Measurements from ENCODE around the gene RAPGEF2. TPM values are rescaled to one million over a fixed set of nuclear protein-coding genes. Genes with fewer than 3 reads are reported as not detected.
"Not testable (repeated sequence)": the region's sequence is repeated elsewhere in the genome, so short reads cannot be mapped to it uniquely, and the experiment has no call there.

The RAPGEF2 gene
- polyA plus RNA-seq, 1 donor (not counting 4 experiments of a cell fraction or from before 2014, with no cell fraction given): 23.8 TPM

DNA sequence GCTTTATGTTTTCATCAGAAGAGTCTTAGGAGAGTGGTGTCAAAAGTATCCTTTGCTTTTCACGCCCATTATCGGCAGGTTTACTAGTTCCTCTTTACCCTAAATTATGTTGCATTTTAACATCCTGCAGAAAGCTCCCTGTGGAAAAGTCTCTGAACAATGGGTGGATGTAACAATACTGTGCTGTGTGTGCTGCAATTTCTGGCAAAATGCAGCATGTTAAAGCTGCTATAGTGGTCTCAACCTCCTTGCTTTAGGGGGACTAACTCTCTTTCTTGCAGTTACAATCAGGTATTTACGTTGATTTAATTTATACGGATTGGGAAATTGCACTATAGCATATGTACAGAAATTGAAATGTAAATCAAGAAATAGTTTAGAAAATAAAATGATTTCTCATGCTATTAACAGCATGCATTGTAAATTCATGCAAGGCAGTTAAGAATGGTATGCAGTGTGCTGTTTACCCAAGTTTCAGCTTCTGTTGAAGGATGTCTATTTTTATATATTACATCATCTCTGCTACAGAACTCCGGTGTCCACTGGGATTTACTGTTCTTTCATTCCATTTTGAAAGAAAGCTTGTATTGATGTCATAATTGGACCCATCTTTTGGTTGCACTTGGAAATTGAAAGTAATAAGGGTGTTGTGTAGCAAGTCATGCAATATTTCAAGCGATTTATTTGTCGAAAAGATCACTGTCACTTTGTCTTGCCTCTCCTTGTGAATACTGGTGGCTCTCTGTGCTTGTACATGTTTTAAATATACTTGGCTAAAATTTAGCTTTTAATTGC lies 145.7 kb downstream of the RAPGEF2 start:
- H4K20me1 ChIP-seq (ENCODE audit: control insufficient read depth, extremely low read depth, insufficient read depth, low read length): no peaks in the 10 kb centered on the region
- dilution Hi-C loops (cut with MboI; ENCODE audit: extremely low pct_ligation_motif_present, low sequenced_read_pairs): no loop called here
- H2AFZ ChIP-seq (ENCODE audit: control insufficient read depth, low read length): no peak overlapping the region
- no peaks in the 10 kb centered on the region for H3K9me1 ChIP-seq (ENCODE audit: control insufficient read depth, extremely low read depth, insufficient read depth, low read length)
- FAIRE-seq (no peak), DNase-seq (ENCODE audit: low read depth, low spot score) (no peak)
- H3K9ac ChIP-seq (ENCODE audit: control insufficient read depth, extremely low read depth, insufficient read depth, low read length): no peak overlapping the region
- TF ChIP-seq CTCF (optimal IDR thresholded peaks at IDR 0.05 in 1 of 3, IDR thresholded peaks at IDR 0.05 in 1 of 3, conservative IDR thresholded peaks at IDR 0.05 in 1 of 3; ENCODE audit: extremely low read depth in 1 of 3, insufficient read depth in 2 of 3, low read length in 3 of 3) (no peak), EZH2 (IDR thresholded peaks at IDR 0.05; ENCODE audit: low read length) (no peak)
- no peaks in the 10 kb centered on the region for H3K79me2 ChIP-seq (ENCODE audit: control insufficient read depth, insufficient read depth, low read length)
- H3K4me3 ChIP-seq (ENCODE audit: control insufficient read depth in 2 of 3, extremely low read depth in 1 of 3, insufficient read depth in 2 of 3, low read depth in 1 of 3, low read length in 3 of 3): no peak overlapping the region
- no peaks in the 10 kb centered on the region for H3K4me1 ChIP-seq (ENCODE audit: control insufficient read depth, extremely low read depth, insufficient read depth, low read length)
- no peak overlapping the region for H3K27ac ChIP-seq (ENCODE audit: control insufficient read depth, insufficient read depth, low read length)
- no peaks in the 10 kb centered on the region for H3K9me3 ChIP-seq (ENCODE audit: control insufficient read depth, low read depth, low read length)
- H3K27me3 ChIP-seq (ENCODE audit: control insufficient read depth, extremely low read depth, insufficient read depth, low read length): no peaks in the 10 kb centered on the region
- H3K36me3 ChIP-seq (ENCODE audit: control insufficient read depth in 2 of 2, extremely low read depth in 1 of 2, insufficient read depth in 2 of 2, low read length in 2 of 2): peaks cover 0 to 2% of the 10 kb centered on the region in 2 experiments
- no peak overlapping the region for H3K4me2 ChIP-seq (ENCODE audit: control insufficient read depth, extremely low read depth, insufficient read depth, low read depth, low read length)

GRCh38 chr4:159250751-159251325 lies 148.0 kb downstream of the RAPGEF2 start:
- TF ChIP-seq CTCF (optimal IDR thresholded peaks at IDR 0.05 in 1 of 3, IDR thresholded peaks at IDR 0.05 in 1 of 3, conservative IDR thresholded peaks at IDR 0.05 in 1 of 3; ENCODE audit: extremely low read depth in 1 of 3, insufficient read depth in 2 of 3, low read length in 3 of 3) (no peak), EZH2 (IDR thresholded peaks at IDR 0.05; ENCODE audit: low read length) (no peak)
- Histone ChIP-seq H3K9me1 (ENCODE audit: control insufficient read depth, extremely low read depth, insufficient read depth, low read length) (no peaks in the 10 kb centered on the region), H3K79me2 (ENCODE audit: control insufficient read depth, insufficient read depth, low read length) (no peaks in the 10 kb centered on the region), H3K27me3 (ENCODE audit: control insufficient read depth, extremely low read depth, insufficient read depth, low read length) (no peaks in the 10 kb centered on the region), H3K36me3 (ENCODE audit: control insufficient read depth in 2 of 2, extremely low read depth in 1 of 2, insufficient read depth in 2 of 2, low read length in 2 of 2) (peaks cover 0 to 2% of the 10 kb centered on the region in 2 experiments), H2AFZ (ENCODE audit: control insufficient read depth, low read length) (no peak overlapping the region), H4K20me1 (ENCODE audit: control insufficient read depth, extremely low read depth, insufficient read depth, low read length) (no peaks in the 10 kb centered on the region), H3K9ac (ENCODE audit: control insufficient read depth, extremely low read depth, insufficient read depth, low read length) (no peak overlapping the region), H3K9me3 (ENCODE audit: control insufficient read depth, low read depth, low read length) (no peaks in the 10 kb centered on the region), H3K27ac (ENCODE audit: control insufficient read depth, insufficient read depth, low read length) (no peak overlapping the region), H3K4me1 (ENCODE audit: control insufficient read depth, extremely low read depth, insufficient read depth, low read length) (no peaks in the 10 kb centered on the region), H3K4me2 (ENCODE audit: control insufficient read depth, extremely low read depth, insufficient read depth, low read depth, low read length) (no peak overlapping the region), H3K4me3 (ENCODE audit: control insufficient read depth in 2 of 3, extremely low read depth in 1 of 3, insufficient read depth in 2 of 3, low read depth in 1 of 3, low read length in 3 of 3) (no peak overlapping the region)
- no peak for DNase-seq (ENCODE audit: low read depth, low spot score)
- dilution Hi-C loops (cut with MboI; ENCODE audit: extremely low pct_ligation_motif_present, low sequenced_read_pairs): no loop called here
- no peak for FAIRE-seq

DNA sequence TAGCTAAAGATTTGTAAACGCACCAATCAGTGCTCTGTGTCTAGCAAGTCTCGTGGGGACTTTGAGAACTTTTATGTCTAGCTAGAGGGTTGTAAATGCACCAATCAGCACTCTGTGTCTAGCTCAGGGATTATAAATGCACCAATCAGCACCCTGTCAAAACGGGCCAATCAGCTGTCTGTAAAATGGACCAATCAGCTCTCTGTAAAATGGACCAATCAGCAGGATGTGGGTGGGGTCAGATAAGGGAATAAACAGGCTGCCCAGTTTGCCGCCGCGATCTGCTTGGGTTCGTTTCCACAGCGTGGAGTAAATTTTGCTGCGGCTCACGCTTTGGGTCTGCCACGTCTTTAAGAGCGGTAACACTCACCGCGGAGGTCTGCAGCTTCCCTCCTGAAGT lies 148.7 kb downstream of the RAPGEF2 start:
- H3K4me1 ChIP-seq (ENCODE audit: control insufficient read depth, extremely low read depth, insufficient read depth, low read length); DNase-seq (ENCODE audit: low read depth, low spot score); dilution Hi-C loops (cut with MboI; ENCODE audit: extremely low pct_ligation_motif_present, low sequenced_read_pairs); H3K27ac ChIP-seq (ENCODE audit: control insufficient read depth, insufficient read depth, low read length); FAIRE-seq; H4K20me1 ChIP-seq (ENCODE audit: control insufficient read depth, extremely low read depth, insufficient read depth, low read length); H2AFZ ChIP-seq (ENCODE audit: control insufficient read depth, low read length); H3K9me3 ChIP-seq (ENCODE audit: control insufficient read depth, low read depth, low read length); H3K9me1 ChIP-seq (ENCODE audit: control insufficient read depth, extremely low read depth, insufficient read depth, low read length); H3K36me3 ChIP-seq (ENCODE audit: control insufficient read depth in 2 of 2, extremely low read depth in 1 of 2, insufficient read depth in 2 of 2, low read length in 2 of 2); H3K27me3 ChIP-seq (ENCODE audit: control insufficient read depth, extremely low read depth, insufficient read depth, low read length); H3K4me2 ChIP-seq (ENCODE audit: control insufficient read depth, extremely low read depth, insufficient read depth, low read depth, low read length); H3K79me2 ChIP-seq (ENCODE audit: control insufficient read depth, insufficient read depth, low read length); H3K4me3 ChIP-seq (ENCODE audit: control insufficient read depth in 2 of 3, extremely low read depth in 1 of 3, insufficient read depth in 2 of 3, low read depth in 1 of 3, low read length in 3 of 3); H3K9ac ChIP-seq (ENCODE audit: control insufficient read depth, extremely low read depth, insufficient read depth, low read length): not testable (repeated sequence)

Data from keratinocyte (primary cell).